ENCODE data around the gene FGF1. TPM values are rescaled to one million over a fixed set of nuclear protein-coding genes. Genes with fewer than 3 reads are reported as not detected.

Gene FGF1
- polyA plus RNA-seq, 3 donors = not detected

DNA sequence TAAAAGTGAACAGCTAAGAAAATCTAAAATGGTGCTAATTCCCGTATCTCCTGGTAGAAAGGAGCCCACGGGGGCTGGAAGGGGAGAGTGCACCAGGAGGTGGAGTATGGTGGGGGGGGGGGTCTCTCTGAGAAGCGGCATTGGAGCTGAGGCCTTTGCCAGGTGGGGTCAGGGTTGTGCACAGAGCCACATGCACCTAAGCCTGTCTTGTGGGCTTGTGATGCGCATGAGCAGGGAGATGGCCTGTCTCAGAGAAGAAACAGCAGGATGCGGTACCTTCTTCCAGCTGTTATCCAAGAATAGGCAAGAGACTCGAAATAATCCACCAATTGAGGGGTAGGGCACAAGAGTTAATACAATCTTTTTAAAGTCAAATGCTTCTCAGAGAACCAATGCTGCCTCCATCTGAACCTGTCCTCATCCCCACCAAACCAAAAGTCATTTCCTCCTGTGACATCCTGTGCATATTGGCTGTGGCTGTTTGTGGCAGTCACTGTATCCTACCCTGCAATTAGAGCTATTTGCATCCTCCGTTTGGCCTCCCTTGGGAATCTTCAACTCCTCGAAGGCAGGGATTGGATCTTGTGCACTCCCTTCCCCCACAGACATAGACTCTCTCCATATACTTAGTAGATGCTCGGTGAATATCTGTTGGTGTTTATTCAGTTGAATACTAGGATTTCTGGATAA, 45.4 kb downstream of the FGF1 start:
- Histone ChIP-seq H3K4me2 (replicated peaks; ENCODE audit: extremely low read depth, low read length, poor library complexity, severe bottlenecking) (no peak overlapping the region), H4K20me1 (ENCODE audit: insufficient read depth, low read length) (no peaks in the 10 kb centered on the region), H3K9me3 (replicated peaks in 1 of 2; ENCODE audit: control insufficient read depth in 1 of 2, insufficient read depth in 1 of 2, low read length in 2 of 2) (no peaks in the 10 kb centered on the region), H3K27ac (ENCODE audit: low read depth in 1 of 2, low read length in 2 of 2) (no peak overlapping the region), H3K4me1 (ENCODE audit: control insufficient read depth in 1 of 2, insufficient read depth in 2 of 2, low read length in 2 of 2) (no peaks in the 10 kb centered on the region), H3K9ac (ENCODE audit: insufficient read depth, low read length, poor library complexity, severe bottlenecking) (no peak overlapping the region), H3K79me2 (ENCODE audit: insufficient read depth, low read length) (no peaks in the 10 kb centered on the region), H3K36me3 (replicated peaks in 1 of 2; ENCODE audit: control insufficient read depth in 1 of 2, insufficient read depth in 2 of 2, low read length in 2 of 2) (no peaks in the 10 kb centered on the region), H3K27me3 (ENCODE audit: control insufficient read depth in 2 of 2, insufficient read depth in 2 of 2, low read length in 2 of 2) (no peaks in the 10 kb centered on the region), H2AFZ (ENCODE audit: insufficient read depth, low read depth, low read length, poor library complexity, severe bottlenecking) (no peak overlapping the region), H3K4me3 (replicated peaks in 1 of 3; ENCODE audit: low read depth in 2 of 3, low read length in 3 of 3) (no peak overlapping the region)
- Mint-ChIP-seq H3K36me3 (no peaks in the 10 kb centered on the region), H3K4me1 (no peaks in the 10 kb centered on the region), H3K4me3 (no peak overlapping the region), H3K27me3 (ENCODE audit: low read depth in 3 of 3) (peaks cover 2 to 7% (median 7%) of the 10 kb centered on the region in 3 donors), H3K27ac (no peak overlapping the region), H3K9me3 (no peaks in the 10 kb centered on the region)
- TF ChIP-seq, protein P1, sequence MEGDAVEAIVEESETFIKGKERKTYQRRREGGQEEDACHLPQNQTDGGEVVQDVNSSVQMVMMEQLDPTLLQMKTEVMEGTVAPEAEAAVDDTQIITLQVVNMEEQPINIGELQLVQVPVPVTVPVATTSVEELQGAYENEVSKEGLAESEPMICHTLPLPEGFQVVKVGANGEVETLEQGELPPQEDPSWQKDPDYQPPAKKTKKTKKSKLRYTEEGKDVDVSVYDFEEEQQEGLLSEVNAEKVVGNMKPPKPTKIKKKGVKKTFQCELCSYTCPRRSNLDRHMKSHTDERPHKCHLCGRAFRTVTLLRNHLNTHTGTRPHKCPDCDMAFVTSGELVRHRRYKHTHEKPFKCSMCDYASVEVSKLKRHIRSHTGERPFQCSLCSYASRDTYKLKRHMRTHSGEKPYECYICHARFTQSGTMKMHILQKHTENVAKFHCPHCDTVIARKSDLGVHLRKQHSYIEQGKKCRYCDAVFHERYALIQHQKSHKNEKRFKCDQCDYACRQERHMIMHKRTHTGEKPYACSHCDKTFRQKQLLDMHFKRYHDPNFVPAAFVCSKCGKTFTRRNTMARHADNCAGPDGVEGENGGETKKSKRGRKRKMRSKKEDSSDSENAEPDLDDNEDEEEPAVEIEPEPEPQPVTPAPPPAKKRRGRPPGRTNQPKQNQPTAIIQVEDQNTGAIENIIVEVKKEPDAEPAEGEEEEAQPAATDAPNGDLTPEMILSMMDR (IDR thresholded peaks at IDR 0.05) = no peak
- WGBS (ENCODE audit: insufficient coverage) = 75% methylated on average over 4 of the region's 9 CpGs
- intact Hi-C loops (cut with micrococcal nuclease) = no loop called here
- no peak for DNase-seq

GRCh38 chr5:142639455-142639854, 46.4 kb downstream of the FGF1 start:
- Histone ChIP-seq H3K79me2 (ENCODE audit: insufficient read depth, low read length) (no peaks in the 10 kb centered on the region), H3K9ac (ENCODE audit: insufficient read depth, low read length, poor library complexity, severe bottlenecking) (no peak overlapping the region), H3K27me3 (ENCODE audit: control insufficient read depth in 2 of 2, insufficient read depth in 2 of 2, low read length in 2 of 2) (no peaks in the 10 kb centered on the region), H3K4me1 (ENCODE audit: control insufficient read depth in 1 of 2, insufficient read depth in 2 of 2, low read length in 2 of 2) (no peaks in the 10 kb centered on the region), H3K4me2 (replicated peaks; ENCODE audit: extremely low read depth, low read length, poor library complexity, severe bottlenecking) (no peak overlapping the region), H3K9me3 (replicated peaks in 1 of 2; ENCODE audit: control insufficient read depth in 1 of 2, insufficient read depth in 1 of 2, low read length in 2 of 2) (no peaks in the 10 kb centered on the region), H3K36me3 (replicated peaks in 1 of 2; ENCODE audit: control insufficient read depth in 1 of 2, insufficient read depth in 2 of 2, low read length in 2 of 2) (no peaks in the 10 kb centered on the region), H2AFZ (ENCODE audit: insufficient read depth, low read depth, low read length, poor library complexity, severe bottlenecking) (no peak overlapping the region), H3K4me3 (replicated peaks in 1 of 3; ENCODE audit: low read depth in 2 of 3, low read length in 3 of 3) (no peak overlapping the region), H3K27ac (ENCODE audit: low read depth in 1 of 2, low read length in 2 of 2) (no peak overlapping the region), H4K20me1 (ENCODE audit: insufficient read depth, low read length) (no peaks in the 10 kb centered on the region)
- H3K36me3 Mint-ChIP-seq = no peaks in the 10 kb centered on the region
- no peak overlapping the region for H3K4me3 Mint-ChIP-seq
- intact Hi-C loops (cut with micrococcal nuclease) = no loop called here
- H3K27ac Mint-ChIP-seq = no peak overlapping the region
- no peaks in the 10 kb centered on the region for H3K9me3 Mint-ChIP-seq
- no CpG with 5 or more reads among the region's 4 CpGs for WGBS (ENCODE audit: insufficient coverage)
- H3K4me1 Mint-ChIP-seq = no peaks in the 10 kb centered on the region
- DNase-seq = no peak
- H3K27me3 Mint-ChIP-seq (ENCODE audit: low read depth in 3 of 3) = peaks cover 4 to 6% (median 4%) of the 10 kb centered on the region in 3 donors
- TF ChIP-seq, protein P1 (IDR thresholded peaks at IDR 0.05) = no peak

All from CD14-positive monocyte (primary cell).